Osteocyte (in vitro differentiated cells): ENCODE data around the gene TEX26. TPM values are rescaled to one million over a fixed set of nuclear protein-coding genes. Genes with fewer than 3 reads are reported as not detected.

Experiments
- DNase-seq: peaks from one replicate; pipeline ENCODE4 v3.0.0; 2021; ENCODE audit warnings: mixed read lengths; ENCODE audit not compliant: unreplicated experiment; ENCODE audit errors: extremely low spot score
- H3K27ac Mint-ChIP-seq: one replicate; pipeline ENCODE4 v1.8.0; 2021; ENCODE audit warnings: mild to moderate bottlenecking, mixed read lengths; ENCODE audit not compliant: unreplicated experiment
- H3K27me3 Mint-ChIP-seq: one replicate; pipeline ENCODE4 v1.8.0; 2021; ENCODE audit warnings: mixed read lengths; ENCODE audit not compliant: unreplicated experiment
- H3K36me3 Mint-ChIP-seq: one replicate; pipeline ENCODE4 v1.8.0; 2021; ENCODE audit warnings: mixed read lengths; ENCODE audit not compliant: unreplicated experiment
- H3K4me1 Mint-ChIP-seq: one replicate; pipeline ENCODE4 v1.8.0; 2021; ENCODE audit warnings: mixed read lengths; ENCODE audit not compliant: unreplicated experiment
- H3K4me3 Mint-ChIP-seq: one replicate; pipeline ENCODE4 v1.8.0; 2021; ENCODE audit warnings: mild to moderate bottlenecking, moderate library complexity, mixed read lengths; ENCODE audit not compliant: unreplicated experiment
- H3K9me3 Mint-ChIP-seq: one replicate; pipeline ENCODE4 v1.8.0; 2021; ENCODE audit warnings: mixed read lengths; ENCODE audit not compliant: unreplicated experiment
- CTCF ChIP-seq: fragments of 200-600 bp; sonication (generic); IDR thresholded peaks from 2 replicates; pipeline ENCODE4 v1.5.0; 2021; ENCODE audit warnings: antibody characterized with exemption, mild to moderate bottlenecking, moderate library complexity
- total RNA-seq: library from RNA; stranded (reverse); gene quantifications from 2 replicates; pipeline ENCODE4 v1.2.1, GENCODE V29; 2021

The TEX26 gene
- total RNA-seq, 1 donor from 2014 or later: not detected

- Mint-ChIP-seq H3K36me3 (no peaks in the 10 kb centered on the region), H3K4me3 (no peak overlapping the region), H3K4me1 (peaks cover 8% of the 10 kb centered on the region), H3K27ac (no peak overlapping the region), H3K27me3 (no peaks in the 10 kb centered on the region), H3K9me3 (no peaks in the 10 kb centered on the region)
- DNase-seq: no peak
- no peak for TF ChIP-seq CTCF
These were observed 78.9 kb downstream of the TEX26 start for GRCh38 chr13:31011193-31011860.

- Mint-ChIP-seq H3K4me3 (no peak overlapping the region), H3K4me1 (peaks cover 8% of the 10 kb centered on the region), H3K36me3 (no peaks in the 10 kb centered on the region)
These were observed 79.6 kb downstream of the TEX26 start for GRCh38 chr13:31011901-31012654.

GRCh38 chr13:31012655-31013024 lies 80.2 kb downstream of the TEX26 start:
- peak; percentile 64 for TF ChIP-seq CTCF
- Mint-ChIP-seq H3K36me3 (no peaks in the 10 kb centered on the region), H3K27ac (no peak overlapping the region), H3K4me3 (no peak overlapping the region), H3K4me1 (peaks cover 8% of the 10 kb centered on the region), H3K27me3 (no peaks in the 10 kb centered on the region), H3K9me3 (peaks cover 2% of the 10 kb centered on the region)
- DNase-seq: no peak

More at GRCh38 chr13:31011901-31012654, 79.6 kb downstream of the TEX26 start:
- Mint-ChIP-seq H3K9me3 (no peaks in the 10 kb centered on the region), H3K27ac (no peak overlapping the region), H3K27me3 (no peaks in the 10 kb centered on the region)
- DNase-seq: no peak
- no peak for TF ChIP-seq CTCF

- H3K9me3 Mint-ChIP-seq: peaks cover 7% of the 10 kb centered on the region
- no peak overlapping the region for H3K27ac Mint-ChIP-seq
- no peak for TF ChIP-seq CTCF
- peaks cover 8% of the 10 kb centered on the region for H3K4me1 Mint-ChIP-seq
- no peak for DNase-seq
- no peaks in the 10 kb centered on the region for H3K27me3 Mint-ChIP-seq
- no peak overlapping the region for H3K4me3 Mint-ChIP-seq
- no peaks in the 10 kb centered on the region for H3K36me3 Mint-ChIP-seq
These were observed 82.0 kb downstream of the TEX26 start for GRCh38 chr13:31014456-31014855.

- H3K9me3 Mint-ChIP-seq: peaks cover 7% of the 10 kb centered on the region
- H3K4me3 Mint-ChIP-seq: no peak overlapping the region
- H3K36me3 Mint-ChIP-seq: no peaks in the 10 kb centered on the region
- H3K4me1 Mint-ChIP-seq: peaks cover 8% of the 10 kb centered on the region
- TF ChIP-seq CTCF: no peak
- H3K27me3 Mint-ChIP-seq: no peaks in the 10 kb centered on the region
- no peak for DNase-seq
- no peak overlapping the region for H3K27ac Mint-ChIP-seq
These were observed 82.7 kb downstream of the TEX26 start for GRCh38 chr13:31015199-31015598.
